ENCODE results near the gene PKD1. TPM values are rescaled to one million over a fixed set of nuclear protein-coding genes. Genes with fewer than 3 reads are reported as not detected.
"Not testable (repeated sequence)": the region's sequence is repeated elsewhere in the genome, so short reads cannot be mapped to it uniquely, and the experiment has no call there.

Gene PKD1
- total RNA-seq, 1 experiment from 2014 or later = 45.6 TPM

DNA sequence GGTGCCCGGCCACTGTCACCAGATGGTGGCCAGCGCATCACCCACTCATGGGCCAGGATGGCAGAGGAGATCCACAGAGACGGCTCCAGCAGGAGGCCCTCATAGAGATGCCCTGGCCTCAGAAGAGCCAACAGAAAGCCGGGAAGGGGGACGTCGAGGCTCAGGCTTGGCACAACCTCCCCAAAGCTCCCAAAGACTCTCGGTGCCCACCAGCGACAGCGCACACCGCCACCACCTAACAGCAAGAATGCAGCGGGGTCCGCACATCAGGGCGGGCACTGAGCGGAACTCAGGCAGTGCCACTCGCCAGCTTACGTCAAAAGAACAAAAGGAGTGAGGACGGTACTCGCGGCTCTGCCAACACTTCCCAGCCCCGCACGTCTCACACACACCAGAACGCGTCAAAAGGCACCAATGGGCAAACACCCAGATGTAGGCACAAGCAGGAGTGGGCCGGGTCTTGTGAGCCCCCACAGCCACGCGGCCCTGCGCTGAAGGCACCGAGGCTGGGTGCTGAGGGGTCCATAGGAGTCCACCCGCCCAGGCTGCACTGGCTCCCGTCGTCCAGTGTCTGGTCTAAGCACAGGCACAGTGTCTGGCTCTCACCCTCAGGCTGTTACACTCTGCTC lies 8.7 kb downstream of the PKD1 start:
- not testable (repeated sequence) for DNase-seq; H3K27me3 ChIP-seq (ENCODE audit: control insufficient read depth, insufficient read depth, low read length); H3K36me3 ChIP-seq (replicated peaks; ENCODE audit: control insufficient read depth, insufficient read depth, low read length); H3K4me3 ChIP-seq (ENCODE audit: insufficient read depth, low read depth, low read length)

DNA sequence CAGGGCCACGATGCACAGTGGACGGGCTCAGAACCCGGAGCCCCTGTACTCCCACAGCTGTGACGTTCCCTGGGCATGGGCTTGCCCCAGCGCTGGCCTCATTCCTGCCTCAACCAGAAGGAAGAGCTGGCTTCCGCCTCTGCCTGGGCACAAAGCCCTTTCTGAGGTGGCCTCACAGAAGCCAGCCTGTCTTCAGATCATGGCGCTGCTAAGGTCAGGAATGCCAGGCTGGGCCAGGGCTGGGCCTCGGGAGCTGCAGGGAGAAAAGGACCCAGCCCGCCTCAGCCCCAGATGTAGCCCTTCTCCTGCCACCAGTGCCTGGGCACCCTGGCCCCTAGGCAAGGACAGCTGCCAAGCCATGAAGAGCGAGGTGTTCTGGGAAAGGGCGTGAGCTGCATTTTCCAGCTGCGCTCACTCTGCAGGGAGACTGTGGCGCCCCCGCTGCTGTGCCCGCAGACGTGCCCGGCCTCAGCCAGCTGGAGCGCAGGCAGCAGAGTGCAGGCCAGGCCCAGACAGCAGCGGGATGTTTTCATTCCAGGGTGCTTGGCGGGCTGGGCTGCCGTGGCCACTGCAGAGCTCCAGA lies 9.4 kb downstream of the PKD1 start:
- H3K27me3 ChIP-seq (ENCODE audit: control insufficient read depth, insufficient read depth, low read length); H3K36me3 ChIP-seq (replicated peaks; ENCODE audit: control insufficient read depth, insufficient read depth, low read length); H3K4me3 ChIP-seq (ENCODE audit: insufficient read depth, low read depth, low read length); DNase-seq: not testable (repeated sequence)

DNA sequence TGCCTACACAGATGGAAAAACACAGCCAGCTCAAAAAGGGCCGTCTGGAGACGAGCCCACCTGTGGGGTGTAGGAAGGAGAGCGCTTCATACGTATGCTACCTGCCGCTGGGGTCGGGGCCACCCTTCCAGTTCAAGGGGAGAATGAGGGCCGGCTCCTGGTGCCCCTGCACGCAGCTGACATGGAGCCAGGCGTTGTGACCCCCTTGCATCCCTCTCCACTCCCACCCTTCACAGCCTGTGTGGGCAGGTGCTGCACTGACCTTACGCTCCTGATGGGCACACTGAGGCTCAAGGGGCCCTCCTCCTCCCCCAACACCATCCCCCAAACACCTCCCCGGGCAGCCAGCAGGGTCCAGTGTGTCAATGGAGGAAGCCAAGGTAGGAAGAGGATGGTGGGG lies 10.1 kb downstream of the PKD1 start:
- H3K27me3 ChIP-seq (ENCODE audit: control insufficient read depth, insufficient read depth, low read length); H3K4me3 ChIP-seq (ENCODE audit: insufficient read depth, low read depth, low read length); H3K36me3 ChIP-seq (replicated peaks; ENCODE audit: control insufficient read depth, insufficient read depth, low read length); DNase-seq: not testable (repeated sequence)

DNA sequence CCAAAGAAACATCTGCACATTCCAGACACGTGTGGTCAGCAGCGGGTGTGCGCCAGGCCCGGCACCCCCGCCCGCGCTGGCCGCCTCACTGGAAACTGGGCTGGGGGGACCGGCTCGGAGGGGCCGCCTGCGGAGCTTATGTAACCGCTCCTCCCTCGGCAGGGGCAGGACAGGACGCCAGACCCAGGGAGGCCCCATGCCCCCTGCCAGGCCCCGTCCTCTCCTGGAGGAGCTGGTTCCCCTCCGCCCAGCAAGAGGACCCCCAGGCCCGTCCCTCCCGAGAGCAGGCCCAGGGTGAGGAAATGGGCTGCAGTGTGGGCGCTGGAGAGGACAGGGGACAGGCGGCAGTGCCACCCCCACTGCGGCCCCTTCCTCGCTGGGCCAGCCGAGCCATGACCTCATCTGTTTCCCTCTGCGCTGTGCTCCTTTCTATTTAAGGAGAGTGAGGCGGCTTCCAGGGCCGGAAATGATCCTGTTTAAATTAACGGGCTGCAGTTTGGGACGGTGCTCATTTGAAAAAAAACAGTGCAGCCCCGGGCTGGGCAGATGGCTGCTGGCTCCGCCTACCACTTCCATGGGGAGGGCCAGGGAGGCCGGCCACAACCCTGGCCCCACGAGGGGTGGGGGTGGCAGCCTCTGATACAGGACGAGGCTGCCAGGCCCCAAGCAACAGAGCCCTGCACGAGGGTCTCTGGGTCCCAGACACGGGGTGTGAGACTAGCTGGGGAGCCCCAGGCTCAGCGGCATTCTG lies 10.8 kb downstream of the PKD1 start:
- DNase-seq = peak; percentile 55
- not testable (repeated sequence) for H3K36me3 ChIP-seq (replicated peaks; ENCODE audit: control insufficient read depth, insufficient read depth, low read length); H3K27me3 ChIP-seq (ENCODE audit: control insufficient read depth, insufficient read depth, low read length); H3K4me3 ChIP-seq (ENCODE audit: insufficient read depth, low read depth, low read length)

DNA sequence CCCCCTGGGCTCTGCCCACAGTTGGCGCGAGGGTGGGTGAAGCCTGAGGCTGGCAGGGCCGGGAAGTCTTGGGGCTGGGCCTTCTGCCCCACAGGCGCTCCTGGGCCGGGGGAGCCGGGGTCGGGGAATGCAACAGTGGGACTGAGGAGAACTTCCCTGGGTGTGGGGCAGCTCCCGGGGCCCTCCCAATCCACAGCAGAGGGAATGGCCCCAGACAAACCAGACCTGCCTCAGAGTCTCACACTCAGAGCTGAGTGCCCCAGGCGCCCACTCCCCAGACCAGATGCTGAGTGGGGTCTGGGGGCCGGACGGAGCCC lies 11.4 kb downstream of the PKD1 start:
- peak; percentile 56 for DNase-seq
- H3K36me3 ChIP-seq (replicated peaks; ENCODE audit: control insufficient read depth, insufficient read depth, low read length); H3K4me3 ChIP-seq (ENCODE audit: insufficient read depth, low read depth, low read length); H3K27me3 ChIP-seq (ENCODE audit: control insufficient read depth, insufficient read depth, low read length): not testable (repeated sequence)

DNA sequence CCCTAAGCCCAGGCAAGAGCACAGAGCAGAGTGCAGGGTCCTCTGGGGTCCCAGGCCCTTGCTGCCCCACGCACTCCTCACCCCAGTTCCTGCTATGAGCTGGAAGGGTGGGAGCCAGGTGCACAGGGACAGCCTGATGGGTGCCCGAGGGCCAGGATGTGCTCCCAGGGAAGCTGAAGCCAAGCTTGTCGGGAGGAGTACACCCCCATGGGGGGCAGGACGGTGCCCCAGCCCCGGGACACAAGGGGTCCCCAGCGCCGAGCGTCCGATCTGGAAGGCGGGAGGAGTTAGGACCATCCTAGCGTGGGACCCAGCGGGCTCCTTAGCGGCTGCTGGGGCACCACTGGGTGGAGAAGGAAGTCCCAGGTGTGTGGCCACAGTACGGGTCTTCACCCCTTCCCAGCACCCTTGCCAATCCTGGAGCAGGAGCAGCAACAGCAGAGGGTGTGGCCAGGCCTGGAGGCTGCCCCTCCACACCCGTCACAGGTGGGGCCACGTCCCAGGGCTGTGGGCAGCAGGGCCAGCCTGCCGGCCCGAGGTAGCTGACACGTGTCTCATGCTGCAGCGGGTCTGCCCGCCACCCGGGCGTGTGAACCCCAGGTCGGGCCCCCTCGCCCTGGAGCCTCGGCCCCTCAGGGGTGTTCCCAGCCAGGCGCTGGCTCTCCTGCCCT lies 11.9 kb downstream of the PKD1 start:
- H3K4me3 ChIP-seq (ENCODE audit: insufficient read depth, low read depth, low read length); H3K36me3 ChIP-seq (replicated peaks; ENCODE audit: control insufficient read depth, insufficient read depth, low read length); DNase-seq; H3K27me3 ChIP-seq (ENCODE audit: control insufficient read depth, insufficient read depth, low read length): not testable (repeated sequence)

DNA sequence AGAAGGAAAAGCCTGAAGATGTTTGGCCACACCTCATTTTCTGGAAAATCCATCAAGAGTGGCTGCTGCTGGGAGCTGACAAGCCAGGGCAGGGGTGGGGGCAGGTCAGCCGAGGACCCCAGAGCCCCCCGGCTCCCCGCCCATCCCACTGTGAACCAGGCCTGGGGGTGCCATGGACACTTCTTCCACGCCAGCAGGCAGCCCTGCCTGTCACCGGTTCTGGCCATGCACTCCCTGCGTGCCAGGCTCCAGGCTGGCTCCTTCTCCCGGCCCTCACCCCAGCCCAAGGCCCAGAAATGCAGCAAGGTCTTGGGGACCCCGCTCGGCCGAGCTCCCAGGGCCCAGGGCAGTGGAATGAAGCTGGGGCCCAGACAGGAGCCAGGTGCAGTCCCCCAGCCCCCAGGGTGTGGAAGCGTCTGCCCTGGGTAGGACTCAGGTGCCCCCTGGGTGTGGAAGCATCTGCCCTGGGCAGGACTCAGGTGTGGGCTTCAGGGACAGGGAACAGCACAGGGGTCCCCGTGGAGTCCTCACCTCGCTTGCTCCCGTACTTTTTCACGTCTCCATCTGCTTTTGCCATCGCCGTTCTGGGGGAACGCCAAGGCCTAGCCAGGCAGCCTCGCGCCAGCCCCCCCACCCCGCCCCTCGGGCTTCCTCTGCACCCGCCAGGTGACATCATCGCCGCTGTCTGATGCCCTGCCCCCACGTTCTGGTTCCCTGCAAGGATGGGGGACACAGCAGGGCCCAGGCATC lies 12.6 kb downstream of the PKD1 start:
- H3K36me3 ChIP-seq (replicated peaks; ENCODE audit: control insufficient read depth, insufficient read depth, low read length); H3K4me3 ChIP-seq (ENCODE audit: insufficient read depth, low read depth, low read length); DNase-seq; H3K27me3 ChIP-seq (ENCODE audit: control insufficient read depth, insufficient read depth, low read length): not testable (repeated sequence)

DNA sequence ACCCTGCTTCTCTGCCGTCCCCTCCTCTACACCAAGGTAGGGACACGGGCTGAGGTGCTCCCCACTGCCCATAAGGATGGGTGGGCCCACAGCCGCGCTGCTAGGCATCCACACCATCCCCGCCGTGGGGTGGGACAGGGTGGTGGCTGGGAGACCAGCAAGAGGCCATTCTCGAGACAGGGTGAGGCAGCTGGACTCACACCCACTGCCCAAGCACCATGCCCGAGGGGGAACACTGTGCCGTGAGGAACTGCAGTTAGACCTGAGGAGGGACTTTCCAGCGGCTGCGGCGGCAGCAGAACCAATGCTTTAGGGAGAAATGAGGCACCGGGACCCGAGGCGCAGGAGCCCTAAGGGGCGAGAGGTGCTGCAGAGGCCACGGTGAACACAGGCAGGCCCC lies 13.3 kb downstream of the PKD1 start:
- Histone ChIP-seq H3K4me3 (ENCODE audit: insufficient read depth, low read depth, low read length) (no peak overlapping the region), H3K36me3 (replicated peaks; ENCODE audit: control insufficient read depth, insufficient read depth, low read length) (no peaks in the 10 kb centered on the region), H3K27me3 (ENCODE audit: control insufficient read depth, insufficient read depth, low read length) (no peaks in the 10 kb centered on the region)
- DNase-seq = no peak

DNA sequence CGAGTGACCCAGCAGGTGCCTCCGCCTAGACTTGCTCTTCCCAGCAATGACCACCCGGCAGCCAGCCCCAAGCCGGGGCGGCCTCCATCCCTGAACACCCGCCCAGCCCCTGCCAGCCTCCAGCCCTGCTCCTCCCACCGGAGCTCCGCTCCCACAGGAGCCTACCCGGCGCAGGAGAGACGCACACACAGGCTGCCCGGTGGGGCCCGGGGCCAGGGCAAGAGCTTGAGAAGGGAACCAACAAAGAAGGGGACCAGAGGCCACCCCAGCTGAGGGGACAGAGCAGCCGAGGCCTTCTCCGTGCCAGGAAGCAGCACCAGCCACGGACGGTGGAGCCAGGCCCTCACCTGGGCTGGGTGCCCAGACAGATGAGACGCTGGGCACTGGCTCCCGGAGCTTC lies 13.8 kb downstream of the PKD1 start:
- H3K36me3 ChIP-seq (replicated peaks; ENCODE audit: control insufficient read depth, insufficient read depth, low read length) = no peaks in the 10 kb centered on the region
- no peak overlapping the region for H3K4me3 ChIP-seq (ENCODE audit: insufficient read depth, low read depth, low read length)
- DNase-seq = no peak
- no peaks in the 10 kb centered on the region for H3K27me3 ChIP-seq (ENCODE audit: control insufficient read depth, insufficient read depth, low read length)

DNA sequence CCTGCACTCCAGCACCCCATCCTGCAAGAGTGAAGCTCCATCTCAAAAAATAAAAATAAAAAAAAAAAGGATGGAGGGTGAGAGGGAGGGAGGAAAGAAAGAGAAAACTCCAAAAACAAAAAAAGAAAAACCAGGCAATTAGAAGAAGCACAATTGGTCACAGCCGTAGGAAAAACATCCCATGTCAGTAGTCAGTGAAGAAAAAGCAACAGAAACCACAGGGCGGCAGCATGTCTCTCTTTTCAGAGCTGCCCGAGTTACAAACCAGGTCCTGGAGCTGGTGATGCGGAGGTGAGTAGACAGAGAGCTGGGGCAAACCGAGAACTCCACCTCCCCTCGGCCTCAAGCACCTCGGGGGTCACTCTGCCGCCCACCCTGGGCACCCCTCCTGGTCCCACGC lies 14.4 kb downstream of the PKD1 start:
- DNase-seq = peak; percentile 59
- not testable (repeated sequence) for H3K27me3 ChIP-seq (ENCODE audit: control insufficient read depth, insufficient read depth, low read length); H3K36me3 ChIP-seq (replicated peaks; ENCODE audit: control insufficient read depth, insufficient read depth, low read length); H3K4me3 ChIP-seq (ENCODE audit: insufficient read depth, low read depth, low read length)

DNA sequence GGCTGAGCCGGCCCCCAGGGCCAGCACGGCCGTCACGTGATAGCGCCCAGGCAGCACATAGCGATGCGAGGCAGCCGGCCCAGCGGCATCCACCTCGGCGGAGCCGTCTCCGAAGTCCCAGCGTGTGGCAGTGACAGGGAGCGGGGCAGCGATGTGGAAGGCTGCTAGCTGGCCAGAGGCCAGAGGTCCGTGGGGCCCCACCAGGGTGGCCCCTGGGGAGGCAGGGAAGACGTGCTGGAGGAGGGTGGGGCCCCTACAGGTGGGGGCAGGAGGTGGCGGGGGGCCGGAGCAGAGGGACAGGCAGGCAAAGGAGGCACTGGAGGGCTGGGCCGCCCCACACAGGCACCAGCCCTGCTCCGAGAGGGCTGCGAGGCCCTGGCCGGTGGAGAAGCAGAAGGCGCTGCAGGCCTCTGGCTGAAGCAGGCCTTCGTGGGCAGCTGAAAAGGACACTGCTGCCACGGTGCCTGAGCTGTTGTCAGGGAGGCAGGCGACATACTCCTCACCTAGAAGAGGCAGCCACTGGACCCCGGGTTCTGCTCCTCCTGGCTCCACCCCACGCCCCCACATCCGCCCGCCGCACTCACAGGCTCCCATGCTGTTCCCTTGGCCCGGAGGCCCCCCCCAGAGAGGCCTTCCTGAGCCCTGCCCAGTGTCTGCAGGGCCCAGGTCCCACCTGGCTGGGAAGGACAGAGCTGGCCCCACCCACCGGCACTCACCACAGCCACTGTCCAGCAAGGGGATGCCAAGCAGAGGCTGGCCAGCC lies 17.6 kb downstream of the PKD1 start:
- H3K27me3 ChIP-seq (ENCODE audit: control insufficient read depth, insufficient read depth, low read length); H3K4me3 ChIP-seq (ENCODE audit: insufficient read depth, low read depth, low read length); H3K36me3 ChIP-seq (replicated peaks; ENCODE audit: control insufficient read depth, insufficient read depth, low read length); DNase-seq: not testable (repeated sequence)

DNA sequence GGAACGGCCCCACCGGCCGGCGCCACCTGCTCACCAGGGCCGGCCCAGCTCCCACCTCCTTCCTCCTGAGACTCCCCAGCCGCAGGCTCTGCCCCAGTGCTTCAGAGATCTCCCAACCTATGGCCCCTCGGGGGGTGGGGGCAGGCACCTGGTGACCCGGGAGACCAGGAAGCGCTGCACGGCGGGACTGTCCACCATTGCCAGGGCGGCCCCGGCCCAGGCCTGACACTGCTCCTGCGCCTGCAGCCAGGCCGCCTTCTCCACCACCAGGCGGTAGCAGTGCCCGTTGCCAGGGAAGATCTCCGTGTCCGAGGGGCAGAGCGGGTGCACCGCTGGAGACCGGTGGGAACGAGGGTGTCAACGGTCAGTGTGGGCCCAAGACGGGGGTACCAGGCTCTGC lies 18.4 kb downstream of the PKD1 start:
- not testable (repeated sequence) for H3K36me3 ChIP-seq (replicated peaks; ENCODE audit: control insufficient read depth, insufficient read depth, low read length); H3K4me3 ChIP-seq (ENCODE audit: insufficient read depth, low read depth, low read length); H3K27me3 ChIP-seq (ENCODE audit: control insufficient read depth, insufficient read depth, low read length); DNase-seq

DNA sequence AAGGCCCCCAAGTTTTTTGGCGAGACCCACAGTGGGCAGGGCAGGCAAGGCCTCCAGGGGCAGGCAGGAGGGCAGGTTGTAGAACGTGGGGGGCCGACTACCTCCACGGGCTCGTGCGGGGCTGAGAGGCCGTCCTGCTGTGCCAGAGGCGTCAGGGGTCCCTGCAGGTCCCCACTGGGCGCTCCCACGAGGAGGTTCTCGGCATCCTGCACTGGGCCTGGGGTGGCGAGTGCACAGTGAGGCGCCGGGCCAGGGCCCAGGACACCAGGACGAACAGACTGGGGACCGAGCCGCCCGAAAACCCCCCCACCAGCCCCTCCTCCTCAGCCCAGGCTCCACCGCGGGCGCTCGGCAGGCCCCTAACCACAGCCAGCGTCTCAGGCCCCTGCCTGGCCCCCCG lies 19.3 kb downstream of the PKD1 start:
- H3K36me3 ChIP-seq (replicated peaks; ENCODE audit: control insufficient read depth, insufficient read depth, low read length); DNase-seq; H3K27me3 ChIP-seq (ENCODE audit: control insufficient read depth, insufficient read depth, low read length); H3K4me3 ChIP-seq (ENCODE audit: insufficient read depth, low read depth, low read length): not testable (repeated sequence)

DNA sequence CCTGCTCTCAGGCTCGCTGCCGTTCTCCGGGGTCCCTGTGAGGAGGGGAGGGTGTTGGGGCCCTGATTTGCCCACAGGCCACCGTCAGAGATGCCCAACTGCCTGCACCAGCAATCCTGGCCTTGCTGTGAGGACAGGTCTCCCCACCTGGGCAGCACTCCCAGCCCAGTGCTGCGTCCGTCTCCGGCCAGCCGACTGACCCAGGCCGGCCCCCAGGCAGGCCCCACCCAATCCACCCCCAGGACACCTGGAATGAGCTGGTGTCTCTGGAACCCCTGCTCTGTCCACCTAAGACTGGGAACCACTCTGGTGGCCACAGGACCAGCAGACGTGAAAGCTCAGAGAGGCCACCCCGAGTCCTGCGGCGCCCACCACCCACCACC lies 20.1 kb downstream of the PKD1 start:
- Histone ChIP-seq H3K36me3 (replicated peaks; ENCODE audit: control insufficient read depth, insufficient read depth, low read length) (no peaks in the 10 kb centered on the region; the same call in 1 of the 2 replicates), H3K27me3 (ENCODE audit: control insufficient read depth, insufficient read depth, low read length) (no peaks in the 10 kb centered on the region), H3K4me3 (ENCODE audit: insufficient read depth, low read depth, low read length) (no peak overlapping the region)
- peak; percentile 45 for DNase-seq

Measured in H7 (cell line).